HT-29 (cell line): ENCODE measurements around the gene NME7. TPM values are rescaled to one million over a fixed set of nuclear protein-coding genes. Genes with fewer than 3 reads are reported as not detected.
"Not testable (repeated sequence)": the region's sequence is repeated elsewhere in the genome, so short reads cannot be mapped to it uniquely, and the experiment has no call there.

Experiments
- DNase-seq: peaks from one replicate; pipeline ENCODE4 v3.0.0-alpha.2; 2015; ENCODE audit warnings: low spot score
- total RNA-seq: library from RNA; depleted of rRNA; stranded (reverse); fragments of >200 nt; shearing (Covaris generic); gene quantifications from 2 replicates; pipeline ENCODE4 v1.2.3, GENCODE V29; 2014; rRNA removed

The NME7 gene, protein sequence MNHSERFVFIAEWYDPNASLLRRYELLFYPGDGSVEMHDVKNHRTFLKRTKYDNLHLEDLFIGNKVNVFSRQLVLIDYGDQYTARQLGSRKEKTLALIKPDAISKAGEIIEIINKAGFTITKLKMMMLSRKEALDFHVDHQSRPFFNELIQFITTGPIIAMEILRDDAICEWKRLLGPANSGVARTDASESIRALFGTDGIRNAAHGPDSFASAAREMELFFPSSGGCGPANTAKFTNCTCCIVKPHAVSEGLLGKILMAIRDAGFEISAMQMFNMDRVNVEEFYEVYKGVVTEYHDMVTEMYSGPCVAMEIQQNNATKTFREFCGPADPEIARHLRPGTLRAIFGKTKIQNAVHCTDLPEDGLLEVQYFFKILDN
- 4.9 and 7.1 TPM in 2 replicates for total RNA-seq

DNA sequence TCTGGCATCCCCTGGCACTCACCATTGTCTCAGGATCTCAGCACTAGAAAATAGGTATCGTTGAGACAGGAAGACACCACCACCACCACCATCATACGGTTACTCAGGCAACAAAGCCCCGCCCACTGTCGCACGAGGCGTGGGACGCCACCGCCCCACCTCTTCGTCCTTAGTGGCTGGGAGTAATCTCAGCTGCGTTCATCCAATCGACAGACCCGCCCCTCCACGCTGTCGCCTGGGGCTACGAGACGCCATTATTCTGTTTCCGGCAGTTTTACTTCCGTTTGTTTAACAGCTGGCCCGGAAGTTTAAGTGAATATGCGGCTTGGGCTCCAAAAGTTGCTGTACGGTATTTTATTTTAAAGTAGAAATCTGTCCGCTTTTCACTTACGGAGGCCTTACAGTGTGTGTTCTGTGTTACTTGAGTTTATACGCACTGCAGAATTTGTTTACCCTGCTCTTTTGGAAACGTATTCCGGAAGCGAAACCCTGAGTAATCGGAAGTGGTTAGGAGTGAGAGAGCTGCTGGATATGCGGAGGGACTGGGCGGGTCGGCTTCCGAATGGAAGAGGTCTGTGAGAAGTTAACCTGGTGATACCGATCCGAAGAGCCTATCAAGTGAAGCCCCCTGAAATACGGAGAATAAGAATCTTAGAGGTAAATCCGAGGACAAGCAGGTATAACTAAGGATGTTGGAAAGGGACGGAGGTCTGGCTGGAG, at the start of gene NME7, which contains the start of gene BLZF1:
TSS of gene NME7 (minus strand) at position 112 of the 720 bp plus-strand sequence. CDS start at position 25, 87 bp downstream.
TSS of gene BLZF1 (plus strand) at position 510 of the 720 bp plus-strand sequence. CDS start 1,328 bp downstream, outside the sequence.
- peak; percentile 97 for DNase-seq

DNA sequence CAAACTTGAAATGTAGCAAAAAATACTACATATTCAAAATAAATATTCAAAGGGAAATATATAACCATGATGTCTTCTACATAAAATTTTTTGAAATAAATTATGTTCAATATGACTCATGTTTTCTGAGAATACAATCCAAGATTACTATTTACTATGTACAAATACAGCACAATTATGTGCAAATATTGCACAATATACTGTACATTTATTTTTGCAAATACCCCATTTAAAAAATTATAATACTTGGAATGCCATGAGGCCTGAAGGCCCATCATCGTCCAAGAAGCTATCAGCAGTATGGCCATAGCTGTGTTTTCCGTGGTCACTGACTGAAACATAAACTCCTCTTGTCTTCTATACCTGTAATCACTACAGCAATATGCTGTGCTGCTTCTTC, 47.4 kb upstream of the NME7 start:
- DNase-seq = no peak

DNA sequence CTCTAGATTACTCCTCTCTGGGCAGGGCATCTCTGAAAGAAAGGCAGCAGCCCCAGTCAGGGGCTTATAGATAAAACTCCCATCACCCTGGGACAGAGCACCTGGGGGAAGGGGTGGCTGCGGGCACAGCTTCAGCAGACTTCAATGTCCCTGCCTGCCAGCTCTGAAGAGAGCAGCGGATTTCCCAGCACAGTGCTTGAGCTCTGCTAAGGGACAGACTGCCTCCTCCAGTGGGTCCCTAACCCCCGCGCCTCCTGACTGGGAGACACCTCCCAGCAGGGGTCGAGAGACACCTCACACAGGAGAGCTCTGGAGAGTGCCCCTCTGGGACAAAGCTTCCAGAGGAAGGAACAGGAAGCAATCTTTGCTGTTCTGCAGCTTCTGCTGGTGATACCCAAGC, 40.7 kb upstream of the NME7 start:
- not testable (repeated sequence) for DNase-seq

DNA sequence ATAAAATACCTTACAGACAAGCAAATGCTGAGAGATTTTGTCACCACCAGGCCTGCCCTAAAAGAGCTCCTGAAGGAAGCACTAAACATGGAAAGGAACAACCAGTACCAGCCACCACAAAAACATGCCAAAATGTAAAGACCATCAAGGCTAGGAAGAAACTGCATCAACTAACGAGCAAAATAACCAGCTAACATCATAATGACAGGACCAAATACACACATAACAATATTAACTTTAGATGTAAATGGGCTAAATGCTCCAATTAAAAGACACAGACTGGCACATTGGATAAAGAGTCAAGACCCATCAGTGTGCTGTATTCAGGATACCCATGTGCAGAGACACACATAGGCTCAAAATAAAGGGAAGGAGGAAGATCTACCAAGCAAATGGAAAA, 35.0 kb upstream of the NME7 start:
- not testable (repeated sequence) for DNase-seq

DNA sequence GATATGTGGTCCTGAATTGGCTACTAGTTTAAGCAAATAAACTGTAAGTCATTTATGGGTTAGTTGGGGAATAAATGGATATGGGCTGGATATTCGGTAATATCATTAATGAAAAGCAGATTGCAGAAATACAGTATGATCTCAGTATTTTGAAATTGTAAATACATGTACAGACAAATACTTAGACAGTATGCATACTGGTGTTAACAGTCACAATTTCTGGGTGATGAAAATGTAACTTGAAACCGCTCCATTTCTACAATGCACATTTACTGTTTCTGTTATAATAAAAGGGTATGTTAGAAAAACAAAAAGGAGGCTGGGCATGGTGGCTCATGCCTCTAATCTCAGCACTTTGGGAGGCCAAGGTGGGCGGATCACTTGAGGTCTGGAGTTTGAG, 28.4 kb upstream of the NME7 start:
- no peak for DNase-seq

DNA sequence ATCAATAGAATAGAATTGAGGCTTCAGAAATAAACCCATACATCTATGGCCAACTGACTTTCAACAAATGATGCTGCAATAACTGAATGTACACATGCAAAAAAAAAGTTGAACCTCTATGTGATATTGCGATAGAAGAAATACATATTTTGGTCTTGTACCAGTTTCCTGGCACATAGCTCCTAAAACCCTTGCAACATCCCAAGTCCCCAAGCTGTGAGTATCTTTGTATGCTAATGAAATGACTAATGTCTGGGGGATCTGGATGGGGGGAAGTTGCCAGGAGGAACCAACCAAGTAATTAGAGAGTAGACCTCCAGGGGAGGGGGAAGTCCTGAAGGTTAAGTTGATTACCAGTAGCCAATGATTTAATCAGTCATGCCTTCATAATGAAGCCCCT, 24.8 kb upstream of the NME7 start:
- DNase-seq = no peak

DNA sequence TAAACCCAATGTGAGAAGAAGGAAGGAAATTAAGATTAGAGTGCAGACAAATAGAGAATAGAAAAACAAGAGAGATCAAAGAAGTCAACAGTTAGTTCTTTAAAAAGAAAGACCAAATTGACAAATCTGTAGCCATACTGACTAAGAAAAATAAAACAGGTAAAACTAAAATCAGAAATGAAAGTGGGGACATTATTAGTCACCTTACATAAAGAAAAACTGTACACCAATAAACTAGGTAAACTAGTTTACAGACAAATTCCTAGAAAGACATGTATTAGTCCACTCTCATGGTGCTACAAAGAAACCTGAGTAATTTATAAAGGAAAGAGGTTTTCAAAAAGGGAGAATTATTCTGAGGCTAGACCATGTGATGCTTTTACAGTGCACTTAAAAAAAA, 22.7 kb upstream of the NME7 start:
- DNase-seq = no peak

DNA sequence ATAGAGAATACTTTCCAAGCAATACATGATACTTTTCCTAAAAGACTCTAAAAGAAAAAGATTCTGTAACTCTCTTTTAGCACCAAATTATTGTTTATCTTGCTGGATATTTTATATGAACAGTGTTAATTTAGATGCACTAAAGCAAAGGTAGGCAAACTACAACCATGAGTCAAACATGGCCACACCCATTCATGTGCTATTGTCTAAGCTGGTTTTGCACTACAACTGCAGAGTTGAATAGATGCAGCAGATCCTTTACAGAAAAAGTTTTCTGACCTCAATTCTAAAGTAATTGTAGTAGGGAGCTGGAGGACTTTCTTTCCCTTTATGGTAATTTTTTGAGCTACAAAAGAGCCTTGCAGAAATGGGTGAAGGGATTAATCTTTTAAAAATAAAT, 19.8 kb upstream of the NME7 start:
- DNase-seq = peak; percentile 33

DNA sequence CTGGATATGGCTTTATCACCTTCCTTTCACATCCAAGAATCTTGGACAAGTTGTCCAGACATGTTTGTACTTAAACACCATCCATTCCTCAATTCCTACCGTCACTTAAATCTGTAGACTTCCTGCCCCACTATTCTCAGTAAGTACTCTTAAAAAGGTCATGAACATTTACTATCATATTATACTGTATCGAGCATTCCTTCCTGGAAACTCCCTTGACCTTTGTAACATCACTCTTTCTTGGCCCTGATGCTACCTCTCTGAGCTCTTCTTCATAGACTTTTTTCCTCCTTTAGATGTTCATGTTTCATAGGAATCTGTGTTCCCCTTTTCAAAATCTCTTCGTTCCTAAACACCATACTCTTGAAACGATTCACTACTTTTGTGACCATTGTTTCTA, 15.9 kb upstream of the NME7 start:
- no peak for DNase-seq

DNA sequence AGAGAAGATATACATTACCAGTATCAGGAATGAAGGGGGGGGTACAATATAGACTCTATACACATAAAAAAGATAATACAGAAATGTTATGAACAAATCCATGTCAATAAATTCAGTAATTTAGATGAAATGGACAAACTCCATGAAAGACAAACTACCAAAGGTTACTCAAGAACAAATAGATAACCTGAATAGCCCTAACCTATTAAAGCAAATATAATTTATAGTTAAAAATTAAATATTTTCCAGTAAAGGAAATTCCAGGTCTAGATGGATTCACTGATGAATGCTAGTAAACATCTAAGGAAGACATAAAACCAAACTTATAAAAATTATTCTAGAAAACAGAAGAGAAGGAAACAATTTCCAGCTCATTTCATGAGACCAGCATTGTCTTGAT, 13.6 kb upstream of the NME7 start:
- no peak for DNase-seq

DNA sequence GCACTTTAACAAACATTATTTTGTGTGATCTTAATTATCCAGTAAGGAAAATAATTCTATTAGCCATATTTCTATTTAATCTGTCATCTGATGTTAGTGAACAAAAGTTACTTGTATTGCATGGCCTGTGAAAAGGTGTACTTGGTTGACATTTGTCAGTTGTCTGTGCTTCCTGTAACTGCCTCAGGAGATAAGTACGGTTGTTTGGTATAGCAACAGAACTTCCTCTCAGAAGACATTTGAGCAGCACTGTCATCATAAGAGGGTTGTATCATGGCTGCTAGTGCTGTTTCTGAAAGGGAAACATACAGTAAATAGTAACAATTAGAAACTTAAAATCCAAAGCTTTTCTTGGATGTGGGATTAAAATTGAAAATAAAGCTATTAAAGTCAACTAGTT, 3.8 kb upstream of the NME7 start:
- no peak for DNase-seq

DNA sequence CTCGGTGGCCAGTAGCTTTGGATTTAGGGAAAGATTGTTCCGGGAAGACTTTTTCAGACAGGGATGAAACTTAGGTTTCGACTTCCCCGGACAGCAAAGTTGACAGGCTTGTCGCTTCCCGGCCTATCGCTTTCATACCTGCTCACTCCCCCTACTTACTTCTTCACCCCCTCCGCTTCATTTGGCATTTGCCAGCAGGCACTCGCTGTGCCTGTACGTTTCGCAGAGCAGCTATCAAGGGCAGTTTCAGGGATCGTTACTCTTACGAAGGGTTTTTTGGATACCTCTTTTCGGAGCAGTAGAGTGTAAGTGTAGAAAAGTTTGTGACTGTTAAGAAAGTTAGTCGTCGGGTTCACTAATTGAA, 791 bp upstream of the NME7 start:
- no peak for DNase-seq

DNA sequence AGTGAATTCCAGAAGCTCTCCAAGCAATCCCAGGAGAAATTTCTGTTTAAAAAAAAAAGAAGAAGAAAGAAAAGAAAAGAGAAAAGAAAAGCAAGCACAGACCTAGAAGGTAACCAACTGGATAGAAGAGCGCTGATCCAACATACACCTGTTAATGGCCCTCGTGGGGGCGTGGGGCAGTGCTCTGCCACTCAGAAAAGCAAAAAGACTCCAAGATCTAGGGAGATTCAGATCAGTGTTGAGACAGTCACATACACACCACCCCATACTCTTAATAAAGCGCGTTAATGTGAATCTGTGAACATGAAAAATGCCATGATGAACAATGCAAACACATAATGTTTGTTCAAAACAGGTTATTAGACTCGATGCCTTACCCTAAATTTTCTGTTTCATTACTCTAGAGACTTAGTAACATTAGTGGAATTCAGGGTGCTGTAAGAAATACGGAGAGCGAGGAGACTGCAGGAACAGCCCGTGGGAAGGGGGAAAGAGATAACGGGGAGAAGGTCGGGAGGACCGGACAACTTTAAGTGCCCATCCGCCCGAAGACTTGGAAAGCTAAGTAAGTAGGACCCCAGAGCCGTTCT, 406 bp downstream of the NME7 start:
- DNase-seq = no peak

DNA sequence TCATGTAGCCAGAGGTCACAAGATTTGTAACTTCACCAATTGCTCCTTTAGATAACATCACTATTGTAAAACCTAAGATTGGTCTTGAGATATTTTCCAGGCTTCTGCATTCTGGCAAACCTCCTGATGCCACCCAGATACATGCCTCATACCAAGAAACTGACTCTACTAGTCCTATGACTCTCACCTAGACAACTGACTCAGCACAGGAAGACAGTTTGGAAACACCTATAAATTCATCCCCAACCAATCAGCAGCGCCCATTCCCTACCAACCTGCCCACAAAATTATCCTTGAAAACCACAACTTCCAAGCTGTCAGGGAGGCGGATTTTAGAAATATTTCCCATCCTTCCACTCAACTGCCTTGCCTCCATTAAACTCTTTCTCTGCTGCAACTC, 2.6 kb downstream of the NME7 start:
- no peak for DNase-seq

DNA sequence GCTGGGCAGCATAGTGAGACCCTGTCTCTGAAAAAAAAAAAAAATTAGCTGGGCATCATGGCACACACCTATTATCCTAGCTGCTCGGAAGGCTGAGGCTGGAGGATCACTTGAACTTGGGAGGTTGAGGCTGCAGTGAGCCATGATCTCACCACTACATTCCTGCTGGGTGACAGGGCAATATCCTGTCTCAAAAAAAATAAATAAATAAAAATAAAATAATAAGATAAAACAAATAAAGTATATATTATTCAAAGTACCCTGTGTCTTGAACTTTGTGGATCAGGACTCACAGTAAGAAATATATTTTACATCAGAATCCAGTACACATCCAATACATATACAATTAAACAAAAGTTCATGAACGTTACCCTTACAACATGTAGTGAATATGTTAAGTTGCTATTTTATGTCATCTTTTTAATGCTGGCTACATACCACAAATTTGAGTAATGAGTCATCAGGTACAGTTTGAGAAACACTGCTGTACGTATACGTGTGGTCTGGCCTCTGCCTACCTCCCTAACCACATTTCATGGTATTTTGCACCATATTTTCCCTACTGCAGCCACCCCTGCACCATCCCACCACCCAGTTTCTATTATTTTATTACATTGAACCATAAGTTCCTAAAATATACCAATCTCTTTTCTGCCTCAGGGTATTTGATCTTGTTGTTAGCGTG, 4.4 kb downstream of the NME7 start:
- no peak for DNase-seq

DNA sequence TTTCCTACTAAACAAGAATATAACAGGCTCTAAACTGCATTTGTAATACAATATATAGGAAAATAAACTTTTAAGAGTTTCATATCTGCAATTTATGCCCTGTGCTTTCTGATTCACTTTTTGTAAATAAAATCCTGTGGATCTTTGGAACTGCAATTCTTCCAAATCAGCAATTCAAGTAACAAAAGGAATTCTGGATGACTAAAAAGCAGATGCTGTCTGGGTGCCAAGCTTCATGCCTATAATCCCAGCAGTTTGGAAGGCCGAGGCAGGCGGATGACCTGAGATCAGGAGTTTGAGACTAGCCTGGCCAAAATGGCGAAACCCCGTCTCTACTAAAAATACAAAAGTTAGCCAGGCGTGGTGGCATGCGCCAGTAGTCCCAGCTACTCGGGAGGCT, 6.3 kb downstream of the NME7 start:
- DNase-seq = no peak

DNA sequence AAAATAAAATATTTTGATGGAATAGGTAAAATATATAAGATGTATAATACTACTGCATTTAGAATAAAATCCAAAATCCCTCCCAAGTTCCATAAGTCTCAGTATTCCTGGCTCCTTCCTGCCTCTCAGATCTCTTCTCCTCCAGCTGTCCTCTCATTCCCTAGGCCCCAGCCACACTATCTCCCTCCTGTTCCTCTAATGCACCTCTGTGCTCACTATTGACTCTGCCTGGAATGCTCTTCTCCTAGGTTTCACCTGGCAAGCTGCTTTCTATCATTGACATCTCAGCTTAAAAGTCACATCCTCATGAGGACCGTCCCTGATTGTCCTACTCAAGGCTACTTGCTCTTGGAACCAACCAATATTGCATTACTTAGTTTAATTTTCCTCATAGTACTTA, 7.2 kb downstream of the NME7 start:
- DNase-seq = no peak

DNA sequence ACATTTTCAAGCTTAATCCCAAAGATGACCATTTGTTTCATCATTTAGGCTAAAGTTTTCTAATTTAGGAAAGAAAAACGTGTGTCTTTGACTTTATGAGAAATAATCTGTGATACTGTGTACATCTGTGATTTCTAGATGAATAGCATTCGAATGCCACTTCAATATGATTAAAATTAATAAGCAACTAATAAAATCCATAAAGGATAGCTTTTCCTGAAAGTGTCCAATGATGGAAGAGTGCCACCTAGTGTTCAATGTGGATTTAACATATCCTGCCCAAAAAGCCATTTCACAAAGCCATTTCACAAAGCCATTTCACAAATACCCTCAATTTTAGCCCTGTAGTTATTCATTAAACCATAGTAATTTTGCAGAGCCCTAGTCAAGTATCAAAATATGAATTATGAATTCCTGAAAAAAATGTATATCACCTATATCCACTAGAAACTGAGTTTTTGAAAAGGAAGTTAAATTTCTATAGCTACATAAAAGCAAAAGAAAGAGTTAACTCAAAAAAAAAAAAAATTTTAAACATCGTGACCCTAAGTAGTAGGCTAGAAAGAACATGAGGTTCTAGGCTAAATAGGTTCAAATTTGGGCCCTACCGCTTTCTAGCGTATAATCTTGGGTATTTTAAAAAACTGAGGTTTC, 19.1 kb downstream of the NME7 start:
- peak; percentile 89 for DNase-seq

DNA sequence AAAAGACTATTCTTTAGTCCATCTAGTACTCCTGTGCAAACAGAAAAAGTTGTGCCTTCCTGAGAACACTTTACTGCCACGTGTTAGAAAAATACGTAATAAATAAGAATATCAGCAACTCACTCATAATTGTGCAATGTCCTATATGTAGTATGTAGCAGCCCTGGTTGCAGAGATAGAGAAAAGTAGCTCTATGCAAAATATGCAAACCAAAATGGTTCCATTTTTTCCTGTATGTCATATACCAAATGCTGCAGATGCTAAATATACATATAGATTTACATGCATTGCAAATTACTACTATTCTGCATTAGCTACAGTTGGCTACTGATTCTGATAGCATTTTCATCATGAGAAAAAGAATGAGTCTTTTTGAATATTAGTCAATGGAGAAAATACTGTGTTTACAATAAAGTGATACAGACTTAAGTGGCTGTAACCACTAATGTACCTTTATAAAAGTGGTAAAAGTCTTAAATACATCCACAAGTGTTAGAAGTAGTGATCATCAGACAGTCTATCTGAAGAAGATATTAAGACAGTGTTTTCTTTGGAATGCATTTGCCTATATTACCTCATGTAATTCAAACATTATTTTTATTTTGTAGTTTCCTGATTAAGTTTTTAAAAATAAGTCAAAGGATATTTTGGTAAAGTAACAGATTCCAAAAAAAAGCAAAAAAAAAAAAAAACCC, 19.8 kb downstream of the NME7 start:
- DNase-seq = no peak

DNA sequence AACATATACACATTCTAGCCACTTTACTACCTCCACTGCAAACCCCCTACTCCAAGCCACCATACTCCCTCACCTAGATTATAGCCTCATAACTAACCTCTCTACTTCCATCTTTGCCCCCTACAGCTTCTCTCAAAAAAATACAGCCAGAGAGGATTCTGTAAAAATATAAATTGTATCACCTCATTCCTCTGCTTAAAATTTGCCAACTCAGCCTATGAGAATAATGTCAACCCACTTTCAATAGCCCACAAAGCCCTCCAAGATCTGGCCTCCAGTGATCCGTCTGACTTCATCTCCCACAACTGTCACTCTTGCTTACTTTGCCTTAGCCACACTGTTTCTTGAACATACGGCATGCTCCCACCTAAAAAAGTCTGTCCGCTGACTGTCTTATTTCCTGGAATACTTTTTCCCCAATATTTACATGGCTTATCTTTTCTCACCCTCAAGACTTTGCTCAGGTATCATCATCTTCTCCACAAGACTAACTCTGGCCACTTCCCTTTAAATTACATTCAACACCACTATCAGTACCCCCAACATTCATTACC, 21.5 kb downstream of the NME7 start:
- no peak for DNase-seq

DNA sequence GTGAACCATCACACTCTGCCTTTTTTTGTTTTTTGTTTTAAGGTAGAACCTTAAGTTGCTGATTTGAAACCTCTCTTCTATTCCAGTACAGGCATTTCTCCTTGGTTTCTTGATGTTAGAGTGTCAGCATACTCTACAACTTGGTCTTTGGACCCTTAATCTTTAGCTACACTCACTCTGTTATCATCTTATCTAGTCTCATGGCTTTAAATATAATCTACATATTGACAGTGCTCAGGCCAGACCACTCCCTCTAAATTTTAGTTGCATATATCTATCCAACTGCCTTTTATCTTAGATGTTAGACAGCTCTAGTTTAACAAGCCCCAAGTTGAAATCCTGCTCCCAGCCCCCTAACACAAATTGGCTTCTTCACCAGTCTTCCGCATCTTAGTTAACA, 22.1 kb downstream of the NME7 start:
- DNase-seq = no peak
